HCT116 (cell line): ENCODE measurements around the gene HBG2. TPM values are rescaled to one million over a fixed set of nuclear protein-coding genes. Genes with fewer than 3 reads are reported as not detected.

ENCODE experiments used
- ATAC-seq: fragments of 200-7000 bp; cut with Tn5 transposase; 2 replicates; pipeline ENCODE4 v1.9.1; 2020; ENCODE audit warnings: mild to moderate bottlenecking, moderate library complexity
- BruUV-seq: library from RNA; stranded (reverse); fragments of 400-500 nt; replicated peaks from 2 replicates; lab custom pipeline; 2021; lab: Mats Ljungman, UMichigan
- CTCF ChIA-PET: fragments of 300-600 bp; sonication (Branson Sonifier 250); formaldehyde crosslinking; loops from one replicate; lab custom pipeline; 2021; ENCODE audit warnings: antibody characterized with exemption; lab: Charles Lee
- POLR2A ChIA-PET: fragments of 300-600, 350-600 bp; sonication (Branson Sonifier 250); formaldehyde crosslinking; loops from one replicate; lab custom pipeline; 2021; ENCODE audit warnings: antibody characterized with exemption; lab: Charles Lee
- RAD21 ChIA-PET, 2 experiments: fragments of 300-600 bp; sonication (Branson Sonifier 250); formaldehyde crosslinking; loops; one replicate each; lab custom pipeline; 2023; ENCODE audit warnings: low total read pairs in 2 of 2; ENCODE audit not compliant: uncharacterized antibody in 2 of 2, unreplicated experiment in 2 of 2, low non-redundant PET in 1 of 2; lab: Charles Lee
- DNase-seq: peaks from one replicate; pipeline ENCODE4 v3.0.0-alpha.2; 2010; ENCODE audit warnings: low read depth, low spot score
- H2AFZ ChIP-seq: fragments of 200-600 bp; shearing (Covaris generic), sonication (generic); 2 replicates; pipeline ENCODE4 v1.6.1; 2017; ENCODE audit warnings: low read depth, mixed run types, mixed read lengths, antibody characterized with exemption, low read length; ENCODE audit not compliant: poor library complexity, severe bottlenecking
- H3K27ac ChIP-seq: 2 replicates; pipeline ENCODE4 v1.5.1; 2012; ENCODE audit warnings: low read depth, low read length
- H3K27me3 ChIP-seq: fragments of 200-600 bp; sonication (generic); 2 replicates; pipeline ENCODE4 v1.6.1; 2016; ENCODE audit warnings: mixed run types, low read length, mixed read lengths; ENCODE audit not compliant: insufficient read depth
- H3K36me3 ChIP-seq, 2 experiments: fragments of 200-500 bp in 1 of 2; fragments of 200-600 bp in 1 of 2; sonication (Bioruptor generic) in 1 of 2; sonication (generic) in 1 of 2; 2 replicates each; pipeline versions ENCODE4 v1.5.1 to v1.6.1; 2014 to 2016; ENCODE audit warnings: low read length in 2 of 2, inconsistent platforms in 1 of 2, mixed read lengths in 1 of 2, mixed run types in 1 of 2; ENCODE audit not compliant: insufficient read depth in 2 of 2, control insufficient read depth in 1 of 2
- H3K4me1 ChIP-seq, 2 experiments: fragments of 200-600 bp in 1 of 2; sonication (generic) in 1 of 2; 2 replicates each; pipeline versions ENCODE4 v1.5.1 to v1.6.1; 2012 to 2017; ENCODE audit warnings: low read length in 2 of 2, inconsistent platforms in 1 of 2, mild to moderate bottlenecking in 1 of 2, mixed read lengths in 1 of 2, mixed run types in 1 of 2, moderate library complexity in 1 of 2; ENCODE audit not compliant: insufficient read depth in 2 of 2, control insufficient read depth in 1 of 2
- H3K4me2 ChIP-seq: fragments of 200-600 bp; sonication (generic); 2 replicates; pipeline ENCODE4 v1.6.1; 2017; ENCODE audit warnings: mixed run types, low read length, mixed read lengths
- H3K4me3 ChIP-seq, 2 experiments: fragments of 200-600 bp in 1 of 2; sonication (generic) in 1 of 2; replicated peaks in 1 of 2; 2 replicates each; pipeline ENCODE4 v1.5.1; 2011 to 2016; ENCODE audit warnings: low read length in 2 of 2, control low read depth in 1 of 2, low read depth in 1 of 2, mild to moderate bottlenecking in 1 of 2, mixed read lengths in 1 of 2, mixed run types in 1 of 2
- H3K79me2 ChIP-seq: fragments of 200-600 bp; sonication (generic); 2 replicates; pipeline ENCODE4 v1.6.1; 2017; ENCODE audit warnings: mild to moderate bottlenecking, mixed run types, low read length, moderate library complexity, mixed read lengths; ENCODE audit not compliant: insufficient read depth
- H3K9ac ChIP-seq: fragments of 200-600 bp; sonication (generic); 2 replicates; pipeline ENCODE4 v1.6.1; 2016; ENCODE audit warnings: low read length, mixed read lengths
- H3K9me2 ChIP-seq: fragments of 200-600 bp; sonication (generic), shearing (Covaris generic); 2 replicates; pipeline ENCODE4 v1.6.1; 2017; ENCODE audit warnings: mixed run types, mild to moderate bottlenecking, moderate library complexity; ENCODE audit not compliant: insufficient read depth
- H3K9me3 ChIP-seq, 2 experiments: fragments of 200-500 bp in 1 of 2; fragments of 200-600 bp in 1 of 2; sonication (Bioruptor generic) in 1 of 2; sonication (generic) in 1 of 2; 2 replicates each; pipeline ENCODE4 v1.6.1; 2014 to 2017; ENCODE audit warnings: low read length in 2 of 2, mixed read lengths in 2 of 2, inconsistent platforms in 1 of 2, low read depth in 1 of 2, mild to moderate bottlenecking in 1 of 2, mixed run types in 1 of 2, moderate library complexity in 1 of 2; ENCODE audit not compliant: control insufficient read depth in 1 of 2, insufficient read depth in 1 of 2
- H4K20me1 ChIP-seq: fragments of 200-600 bp; sonication (generic), shearing (Covaris generic); 2 replicates; pipeline ENCODE4 v1.6.1; 2017; ENCODE audit warnings: mixed run types, mild to moderate bottlenecking, moderate library complexity; ENCODE audit not compliant: insufficient read depth
- EZH2 ChIP-seq: fragments of 200-600 bp; sonication (generic); IDR thresholded peaks from 2 replicates; pipeline ENCODE4 v1.6.1; 2017; ENCODE audit warnings: antibody characterized with exemption, mixed run types
- REST ChIP-seq: IDR thresholded peaks from 2 replicates; pipeline ENCODE4 v1.6.1; 2012; ENCODE audit warnings: low read depth
- SRF ChIP-seq: IDR thresholded peaks from 2 replicates; pipeline ENCODE4 v1.6.1; 2012; ENCODE audit warnings: low read depth
- intact Hi-C: fragments of 100-400 bp; cut with micrococcal nuclease; formaldehyde crosslinking; loops from 2 replicates; pipeline ENCODE4 v1.10.0; 2022
- total RNA-seq: library from RNA; stranded (reverse); gene quantifications from one replicate; pipeline ENCODE4 v1.2.1, GENCODE V29; 2021; ENCODE audit not compliant: unreplicated experiment
- TF ChIP-seq, protein P1 (sequence below), 3 experiments: fragments of 200-600 bp in 1 of 3; sonication (generic) in 1 of 3; IDR thresholded peaks in 2 of 3; conservative IDR thresholded peaks in 1 of 3; 2 replicates each; pipeline ENCODE4 v1.5.1; 2012 to 2017; ENCODE audit warnings: low read depth in 2 of 3, low read length in 2 of 3, antibody characterized with exemption in 1 of 3, borderline replicate concordance in 1 of 3, control low read depth in 1 of 3, mild to moderate bottlenecking in 1 of 3, mixed read lengths in 1 of 3, mixed run types in 1 of 3, moderate library complexity in 1 of 3; ENCODE audit not compliant: insufficient read depth in 1 of 3

HBG2 gene
- total RNA-seq, 1 experiment from 2014 or later = 48.1 TPM

GRCh38 chr11:5230266-5230665, 24.3 kb downstream of the HBG2 start (continued):
- TF ChIP-seq, protein P1, sequence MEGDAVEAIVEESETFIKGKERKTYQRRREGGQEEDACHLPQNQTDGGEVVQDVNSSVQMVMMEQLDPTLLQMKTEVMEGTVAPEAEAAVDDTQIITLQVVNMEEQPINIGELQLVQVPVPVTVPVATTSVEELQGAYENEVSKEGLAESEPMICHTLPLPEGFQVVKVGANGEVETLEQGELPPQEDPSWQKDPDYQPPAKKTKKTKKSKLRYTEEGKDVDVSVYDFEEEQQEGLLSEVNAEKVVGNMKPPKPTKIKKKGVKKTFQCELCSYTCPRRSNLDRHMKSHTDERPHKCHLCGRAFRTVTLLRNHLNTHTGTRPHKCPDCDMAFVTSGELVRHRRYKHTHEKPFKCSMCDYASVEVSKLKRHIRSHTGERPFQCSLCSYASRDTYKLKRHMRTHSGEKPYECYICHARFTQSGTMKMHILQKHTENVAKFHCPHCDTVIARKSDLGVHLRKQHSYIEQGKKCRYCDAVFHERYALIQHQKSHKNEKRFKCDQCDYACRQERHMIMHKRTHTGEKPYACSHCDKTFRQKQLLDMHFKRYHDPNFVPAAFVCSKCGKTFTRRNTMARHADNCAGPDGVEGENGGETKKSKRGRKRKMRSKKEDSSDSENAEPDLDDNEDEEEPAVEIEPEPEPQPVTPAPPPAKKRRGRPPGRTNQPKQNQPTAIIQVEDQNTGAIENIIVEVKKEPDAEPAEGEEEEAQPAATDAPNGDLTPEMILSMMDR (IDR thresholded peaks at IDR 0.05 in 2 of 3, conservative IDR thresholded peaks at IDR 0.05 in 1 of 3; ENCODE audit: borderline replicate concordance in 1 of 3, insufficient read depth in 1 of 3, low read depth in 2 of 3, low read length in 2 of 3) = no peak
- TF ChIP-seq SRF = no peak

DNA sequence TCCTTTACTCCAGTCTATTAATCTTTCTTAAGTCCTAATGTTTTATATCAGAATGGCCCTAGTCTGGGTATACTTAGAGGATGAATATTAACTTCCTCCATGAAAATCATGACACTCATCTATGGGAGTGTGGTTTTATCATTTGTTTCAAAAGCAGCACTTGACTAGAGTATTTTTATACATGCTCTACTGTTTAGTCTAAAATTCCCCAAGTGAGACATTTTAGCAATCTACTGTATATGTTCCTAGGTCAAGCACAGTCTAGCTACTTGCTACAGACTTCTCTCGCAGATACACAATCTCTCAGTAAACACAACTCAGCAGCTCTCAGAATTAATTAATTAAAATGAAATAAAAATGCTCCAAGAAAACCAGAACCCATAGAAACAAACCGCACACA, 24.8 kb downstream of the HBG2 start:
- CTCF ChIA-PET = no interaction called here
- TF ChIP-seq EZH2 (no peak), REST (no peak)

More for the DNA sequence above, 24.8 kb downstream of the HBG2 start:
- H3K9me3 ChIP-seq = no peaks in the 10 kb centered on the region
- H3K9ac ChIP-seq = no peak overlapping the region
- intact Hi-C loops = no loop called here
- no peaks in the 10 kb centered on the region for H3K9me2 ChIP-seq
- no peaks in the 10 kb centered on the region for H3K36me3 ChIP-seq
- no TSS peak for BruUV-seq
- H3K27me3 ChIP-seq = peaks cover 8% of the 10 kb centered on the region
- H3K27ac ChIP-seq = no peak overlapping the region
- H3K79me2 ChIP-seq = no peaks in the 10 kb centered on the region
- POLR2A ChIA-PET = no interaction called here
- RAD21 ChIA-PET = no interaction called here
- DNase-seq = no peak
- no peaks in the 10 kb centered on the region for H4K20me1 ChIP-seq
- no peaks in the 10 kb centered on the region for H3K4me1 ChIP-seq
- H2AFZ ChIP-seq = no peak overlapping the region
- no peak overlapping the region for H3K4me3 ChIP-seq
- ATAC-seq = no peak
- H3K4me2 ChIP-seq = no peak overlapping the region
